ELF-1 (cell line): ENCODE data around the gene RFX4.

Source experiments
- DNase-seq: peaks from one replicate; pipeline ENCODE4 v3.0.0-alpha.2; 2016; ENCODE audit warnings: low read depth, low spot score

The RFX4 gene

GRCh38 chr12:106764220-106764619 lies 181.4 kb downstream of the RFX4 start:
- DNase-seq = no peak

- no peak for DNase-seq
Measured at GRCh38 chr12:106764738-106765137, 181.9 kb downstream of the RFX4 start.

- DNase-seq = no peak
Measured at GRCh38 chr12:106766393-106766826, 183.6 kb downstream of the RFX4 start.

- DNase-seq = no peak
Measured at GRCh38 chr12:106767206-106767605, 184.4 kb downstream of the RFX4 start.

GRCh38 chr12:106767954-106768822 lies 185.4 kb downstream of the RFX4 start:
- DNase-seq = peak; percentile 53

GRCh38 chr12:106769078-106769477 lies 186.3 kb downstream of the RFX4 start:
- peak; percentile 46 for DNase-seq

- DNase-seq = no peak
Measured at GRCh38 chr12:106769546-106769945, 186.7 kb downstream of the RFX4 start.

- DNase-seq = no peak
Measured at GRCh38 chr12:106771425-106771824, 188.6 kb downstream of the RFX4 start.

GRCh38 chr12:106773286-106774004 lies 190.6 kb downstream of the RFX4 start:
- peak; percentile 15 for DNase-seq

GRCh38 chr12:106774005-106774807 lies 191.4 kb downstream of the RFX4 start, which contains the start of gene RIC8B:
TSS of gene RIC8B (plus strand) at chr12:106774682. CDS start at chr12:106774746, 64 bp downstream.
- DNase-seq = peak; percentile 99

GRCh38 chr12:106774808-106775524 lies 192.2 kb downstream of the RFX4 start:
- DNase-seq = no peak

GRCh38 chr12:106776897-106777296 lies 194.1 kb downstream of the RFX4 start:
- no peak for DNase-seq

- DNase-seq = peak; percentile 29
Measured at GRCh38 chr12:106780010-106780631, 197.3 kb downstream of the RFX4 start.

- DNase-seq = no peak
Measured at GRCh38 chr12:106782619-106783018, 199.8 kb downstream of the RFX4 start.

GRCh38 chr12:106783515-106783914 lies 200.7 kb downstream of the RFX4 start:
- DNase-seq = no peak

- DNase-seq = no peak
Measured at GRCh38 chr12:106790020-106790419, 207.2 kb downstream of the RFX4 start.

GRCh38 chr12:106791531-106791930 lies 208.7 kb downstream of the RFX4 start:
- no peak for DNase-seq

GRCh38 chr12:106794369-106794768 lies 211.6 kb downstream of the RFX4 start:
- no peak for DNase-seq

GRCh38 chr12:106801167-106801708 lies 218.4 kb downstream of the RFX4 start:
- DNase-seq = no peak

GRCh38 chr12:106801830-106802533 lies 219.2 kb downstream of the RFX4 start:
- DNase-seq = no peak
